ENCODE results near the gene CLEC1A. TPM values are rescaled to one million over a fixed set of nuclear protein-coding genes. Genes with fewer than 3 reads are reported as not detected.

CLEC1A gene
- total and polyA plus RNA-seq, 2 of the 13 experiments (the other 11 are each of a cell fraction or from before 2014, with no cell fraction given) = not detected

GRCh38 chr12:10027721-10028120 is 71.1 kb downstream of the CLEC1A start:
- H2AFZ ChIP-seq (ENCODE audit: low read length) = no peak overlapping the region
- H3K36me3 ChIP-seq (replicated peaks in 1 of 2; ENCODE audit: control insufficient read depth in 1 of 2, insufficient read depth in 2 of 2, low read length in 2 of 2) = no peaks in the 10 kb centered on the region
- peaks cover 0 to 9% of the 10 kb centered on the region in 2 experiments; a peak in 2 of 5 replicates for H3K27me3 ChIP-seq (ENCODE audit: control insufficient read depth in 1 of 2, insufficient read depth in 2 of 2, low read length in 2 of 2)
- H3K9me3 ChIP-seq (ENCODE audit: low read length) = no peaks in the 10 kb centered on the region
- H4K20me1 ChIP-seq (ENCODE audit: insufficient read depth, low read length) = no peaks in the 10 kb centered on the region
- in situ Hi-C loops (cut with HindIII; ENCODE audit: extremely low pct_ligation_motif_present, low pct_unique_long_range_greater_than_20kb) (no loop called here), intact Hi-C loops (cut with micrococcal nuclease; ENCODE audit: unreplicated experiment) (no loop called here)
- FAIRE-seq = no peak
- ChIA-PET POLR2A (no interaction called here), CTCF (ENCODE audit: low intra/inter-chr PET ratio, low total read pairs) (no interaction called here)
- ATAC-seq = no peak
- TF ChIP-seq TEAD3 (CRISPR knock-in tag; optimal IDR thresholded peaks at IDR 0.05; ENCODE audit: borderline replicate concordance) = no peak
- TF ChIP-seq, protein P1, sequence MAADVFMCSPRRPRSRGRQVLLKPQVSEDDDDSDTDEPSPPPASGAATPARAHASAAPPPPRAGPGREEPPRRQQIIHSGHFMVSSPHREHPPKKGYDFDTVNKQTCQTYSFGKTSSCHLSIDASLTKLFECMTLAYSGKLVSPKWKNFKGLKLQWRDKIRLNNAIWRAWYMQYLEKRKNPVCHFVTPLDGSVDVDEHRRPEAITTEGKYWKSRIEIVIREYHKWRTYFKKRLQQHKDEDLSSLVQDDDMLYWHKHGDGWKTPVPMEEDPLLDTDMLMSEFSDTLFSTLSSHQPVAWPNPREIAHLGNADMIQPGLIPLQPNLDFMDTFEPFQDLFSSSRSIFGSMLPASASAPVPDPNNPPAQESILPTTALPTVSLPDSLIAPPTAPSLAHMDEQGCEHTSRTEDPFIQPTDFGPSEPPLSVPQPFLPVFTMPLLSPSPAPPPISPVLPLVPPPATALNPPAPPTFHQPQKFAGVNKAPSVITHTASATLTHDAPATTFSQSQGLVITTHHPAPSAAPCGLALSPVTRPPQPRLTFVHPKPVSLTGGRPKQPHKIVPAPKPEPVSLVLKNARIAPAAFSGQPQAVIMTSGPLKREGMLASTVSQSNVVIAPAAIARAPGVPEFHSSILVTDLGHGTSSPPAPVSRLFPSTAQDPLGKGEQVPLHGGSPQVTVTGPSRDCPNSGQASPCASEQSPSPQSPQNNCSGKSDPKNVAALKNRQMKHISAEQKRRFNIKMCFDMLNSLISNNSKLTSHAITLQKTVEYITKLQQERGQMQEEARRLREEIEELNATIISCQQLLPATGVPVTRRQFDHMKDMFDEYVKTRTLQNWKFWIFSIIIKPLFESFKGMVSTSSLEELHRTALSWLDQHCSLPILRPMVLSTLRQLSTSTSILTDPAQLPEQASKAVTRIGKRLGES (CRISPR knock-in tag; IDR thresholded peaks at IDR 0.05; ENCODE audit: borderline replicate concordance) = no peak
- no peak for TF ChIP-seq ETV5 (CRISPR knock-in tag; IDR thresholded peaks at IDR 0.05; ENCODE audit: borderline replicate concordance)
- TF ChIP-seq FOXA1 (IDR thresholded peaks at IDR 0.05) = no peak
- TF ChIP-seq FOXA1 (CRISPR knock-in tag; IDR thresholded peaks at IDR 0.05) = no peak
- TF ChIP-seq CCAR2 (optimal IDR thresholded peaks at IDR 0.05; ENCODE audit: low read depth, low read length) = no peak
- TF ChIP-seq ZNF652 (CRISPR knock-in tag; IDR thresholded peaks at IDR 0.05; ENCODE audit: borderline replicate concordance, low read depth) = no peak
- no peak for TF ChIP-seq ZNF607 (CRISPR knock-in tag; IDR thresholded peaks at IDR 0.05; ENCODE audit: borderline replicate concordance)
- TF ChIP-seq ZNF335 (CRISPR knock-in tag; IDR thresholded peaks at IDR 0.05) = no peak
- TF ChIP-seq, protein P2, sequence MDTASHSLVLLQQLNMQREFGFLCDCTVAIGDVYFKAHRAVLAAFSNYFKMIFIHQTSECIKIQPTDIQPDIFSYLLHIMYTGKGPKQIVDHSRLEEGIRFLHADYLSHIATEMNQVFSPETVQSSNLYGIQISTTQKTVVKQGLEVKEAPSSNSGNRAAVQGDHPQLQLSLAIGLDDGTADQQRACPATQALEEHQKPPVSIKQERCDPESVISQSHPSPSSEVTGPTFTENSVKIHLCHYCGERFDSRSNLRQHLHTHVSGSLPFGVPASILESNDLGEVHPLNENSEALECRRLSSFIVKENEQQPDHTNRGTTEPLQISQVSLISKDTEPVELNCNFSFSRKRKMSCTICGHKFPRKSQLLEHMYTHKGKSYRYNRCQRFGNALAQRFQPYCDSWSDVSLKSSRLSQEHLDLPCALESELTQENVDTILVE (CRISPR knock-in tag; IDR thresholded peaks at IDR 0.05) = no peak
- no peak for TF ChIP-seq ZNF605 (CRISPR knock-in tag; IDR thresholded peaks at IDR 0.05)
- TF ChIP-seq SP140L (CRISPR knock-in tag; IDR thresholded peaks at IDR 0.05; ENCODE audit: borderline replicate concordance) = no peak
- no peak for TF ChIP-seq ZFP36 (IDR thresholded peaks at IDR 0.05; ENCODE audit: borderline replicate concordance, low read depth, low read length, partially characterized antibody)
- no peak for TF ChIP-seq HNF1A (IDR thresholded peaks at IDR 0.05; ENCODE audit: low read depth)
- TF ChIP-seq HNF1A (CRISPR knock-in tag; IDR thresholded peaks at IDR 0.05; ENCODE audit: borderline replicate concordance) = no peak
- no peak for TF ChIP-seq ZNF816 (CRISPR knock-in tag; IDR thresholded peaks at IDR 0.05; ENCODE audit: borderline replicate concordance)
- no peak for TF ChIP-seq ZFAT (CRISPR knock-in tag; conservative IDR thresholded peaks at IDR 0.05)
- TF ChIP-seq ZNF567 (CRISPR knock-in tag; IDR thresholded peaks at IDR 0.05; ENCODE audit: borderline replicate concordance) = no peak
- no peak overlapping the region for H3K27ac ChIP-seq (ENCODE audit: extremely low read length, insufficient read depth, low read length)
- 1% methylated on average over 4 of the region's 4 CpGs for WGBS (ENCODE audit: low lambda C conversion rate)
- DNase-seq (ENCODE audit: low spot score) = no peak
- no peaks in the 10 kb centered on the region for H3K4me1 ChIP-seq (ENCODE audit: insufficient read depth, low read length)
- no TSS peak for BruUV-seq (replicated peaks)
- no peak overlapping the region for H3K9ac ChIP-seq (ENCODE audit: insufficient read depth, low read depth, low read length)
- H3K4me2 ChIP-seq (ENCODE audit: low read depth, low read length) = no peak overlapping the region
- no peaks in the 10 kb centered on the region for H3K79me2 ChIP-seq (ENCODE audit: insufficient read depth, low read length)
- H3K4me3 ChIP-seq (replicated peaks in 1 of 3; ENCODE audit: insufficient read depth in 1 of 3, low read depth in 2 of 3, low read length in 3 of 3) = no peak overlapping the region
